ENCODE measurements around the gene BICDL2.

- TF ChIP-seq POLR2A (IDR thresholded peaks at IDR 0.05; ENCODE audit: low read length) (no peak), GATA1 (IDR thresholded peaks at IDR 0.05; ENCODE audit: low read depth, low read length) (no peak)
Measured at GRCh38 chr16:3023415-3023668, 13.4 kb downstream of the BICDL2 start.
